ENCODE data around the gene PLAAT4. TPM values are rescaled to one million over a fixed set of nuclear protein-coding genes. Genes with fewer than 3 reads are reported as not detected.

The PLAAT4 gene
- total RNA-seq, 2 experiments from 2014 or later, result 34.2 to 40.5 TPM

- Mint-ChIP-seq H3K27me3 (no peaks in the 10 kb centered on the region), H3K36me3 (peaks cover 5% of the 10 kb centered on the region), H3K4me3 (no peak overlapping the region), H3K9me3 (peaks cover 6% of the 10 kb centered on the region), H3K4me1 (no peaks in the 10 kb centered on the region), H3K27ac (no peak overlapping the region)
- no peak for DNase-seq
Measured at GRCh38 chr11:63504933-63505586, 31.5 kb upstream of the PLAAT4 start.

DNA sequence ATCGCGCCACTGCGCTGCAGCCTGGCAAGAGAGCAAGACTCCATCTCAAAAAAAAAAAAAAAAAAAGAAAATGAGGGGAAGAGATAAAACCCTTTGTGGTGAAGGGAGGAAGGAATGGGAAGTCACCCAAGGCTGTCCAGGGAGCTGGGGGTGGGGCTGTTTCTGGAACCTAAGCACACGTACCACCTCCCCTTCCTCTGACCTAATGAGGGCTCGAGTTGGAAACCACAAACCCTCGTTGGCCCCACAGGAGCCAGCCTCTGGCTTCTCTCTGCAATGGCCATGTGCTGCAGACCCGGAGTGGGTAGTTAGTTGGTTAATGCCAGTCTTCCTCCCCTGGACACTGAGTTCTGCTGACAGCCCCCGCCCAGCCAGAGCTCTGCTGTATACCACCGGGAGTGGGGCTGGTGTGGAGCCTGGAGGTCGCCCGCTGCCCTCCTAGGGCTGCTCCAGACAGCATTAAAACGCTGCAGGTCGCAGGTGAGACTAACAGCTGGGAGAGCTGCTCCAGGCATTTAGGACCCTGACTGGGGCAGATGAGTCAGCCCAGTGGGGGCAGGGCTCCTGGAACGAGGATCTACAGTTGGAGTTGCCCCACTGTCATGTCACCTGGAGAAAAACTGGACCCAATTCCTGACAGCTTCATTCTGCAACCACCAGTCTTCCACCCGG, 30.6 kb upstream of the PLAAT4 start, which contains the start of gene LGALS12:
LGALS12 (plus strand) TSS at position 228 of the 672 bp plus-strand sequence; CDS start at position 603, 375 bp downstream.
- Mint-ChIP-seq H3K27ac (no peak within 1 kb of the TSS), H3K4me1 (no peaks in the 10 kb centered on the region), H3K27me3 (no peaks in the 10 kb centered on the region), H3K4me3 (no peak within 1 kb of the TSS), H3K9me3 (no peaks in the 10 kb centered on the region), H3K36me3 (no peaks in the 10 kb centered on the region)
- DNase-seq, result no peak

DNA sequence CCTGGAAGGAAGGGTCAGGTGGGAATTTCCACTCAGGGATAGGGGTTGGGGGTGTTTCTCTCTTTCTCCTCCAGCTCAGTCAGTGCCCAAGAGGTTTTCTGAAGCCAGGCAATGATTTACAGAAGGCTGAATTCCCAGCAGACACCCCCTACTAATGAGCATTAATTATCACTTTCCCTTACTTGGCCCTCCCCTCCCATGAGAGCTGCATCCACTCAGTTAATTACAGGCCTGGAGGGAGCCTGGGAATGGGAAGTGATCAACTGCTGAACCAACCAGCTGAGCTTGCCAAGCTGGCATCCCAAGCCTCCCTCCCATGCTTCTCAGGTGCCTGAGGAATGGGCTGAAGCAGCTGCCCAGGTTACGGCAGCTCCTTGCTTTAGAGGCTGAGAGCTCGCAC, 29.7 kb upstream of the PLAAT4 start:
- Mint-ChIP-seq H3K4me1 (no peaks in the 10 kb centered on the region), H3K27me3 (no peaks in the 10 kb centered on the region), H3K27ac (no peak overlapping the region), H3K4me3 (no peak overlapping the region), H3K9me3 (no peaks in the 10 kb centered on the region), H3K36me3 (no peaks in the 10 kb centered on the region)
- DNase-seq, result no peak

GRCh38 chr11:63507511-63507910, 29.1 kb upstream of the PLAAT4 start:
- no peaks in the 10 kb centered on the region for H3K4me1 Mint-ChIP-seq
- no peaks in the 10 kb centered on the region for H3K36me3 Mint-ChIP-seq
- H3K27me3 Mint-ChIP-seq, result no peaks in the 10 kb centered on the region
- H3K9me3 Mint-ChIP-seq, result no peaks in the 10 kb centered on the region
- no peak overlapping the region for H3K4me3 Mint-ChIP-seq
- no peak for DNase-seq
- H3K27ac Mint-ChIP-seq, result no peak overlapping the region

GRCh38 chr11:63508009-63508408, 28.6 kb upstream of the PLAAT4 start:
- Mint-ChIP-seq H3K9me3 (no peaks in the 10 kb centered on the region), H3K4me3 (no peak overlapping the region), H3K36me3 (no peaks in the 10 kb centered on the region), H3K4me1 (no peaks in the 10 kb centered on the region), H3K27ac (no peak overlapping the region), H3K27me3 (no peaks in the 10 kb centered on the region)
- DNase-seq, result no peak

- H3K36me3 Mint-ChIP-seq, result no peaks in the 10 kb centered on the region
- H3K27me3 Mint-ChIP-seq, result no peaks in the 10 kb centered on the region
- H3K9me3 Mint-ChIP-seq, result no peaks in the 10 kb centered on the region
- H3K4me3 Mint-ChIP-seq, result no peak overlapping the region
- no peak overlapping the region for H3K27ac Mint-ChIP-seq
- no peaks in the 10 kb centered on the region for H3K4me1 Mint-ChIP-seq
- no peak for DNase-seq
Measured at GRCh38 chr11:63508745-63509144, 27.9 kb upstream of the PLAAT4 start.

- no peak overlapping the region for H3K27ac Mint-ChIP-seq
- no peak for DNase-seq
- H3K36me3 Mint-ChIP-seq, result no peaks in the 10 kb centered on the region
- H3K4me1 Mint-ChIP-seq, result no peaks in the 10 kb centered on the region
- H3K27me3 Mint-ChIP-seq, result no peaks in the 10 kb centered on the region
- H3K9me3 Mint-ChIP-seq, result no peaks in the 10 kb centered on the region
- no peak overlapping the region for H3K4me3 Mint-ChIP-seq
Measured at GRCh38 chr11:63510360-63511047, 26.1 kb upstream of the PLAAT4 start.

- no peaks in the 10 kb centered on the region for H3K9me3 Mint-ChIP-seq
- no peak overlapping the region for H3K27ac Mint-ChIP-seq
- DNase-seq, result no peak
- H3K36me3 Mint-ChIP-seq, result no peaks in the 10 kb centered on the region
- no peaks in the 10 kb centered on the region for H3K27me3 Mint-ChIP-seq
- no peak overlapping the region for H3K4me3 Mint-ChIP-seq
- H3K4me1 Mint-ChIP-seq, result no peaks in the 10 kb centered on the region
Measured at GRCh38 chr11:63511048-63511748, 25.4 kb upstream of the PLAAT4 start.

DNA sequence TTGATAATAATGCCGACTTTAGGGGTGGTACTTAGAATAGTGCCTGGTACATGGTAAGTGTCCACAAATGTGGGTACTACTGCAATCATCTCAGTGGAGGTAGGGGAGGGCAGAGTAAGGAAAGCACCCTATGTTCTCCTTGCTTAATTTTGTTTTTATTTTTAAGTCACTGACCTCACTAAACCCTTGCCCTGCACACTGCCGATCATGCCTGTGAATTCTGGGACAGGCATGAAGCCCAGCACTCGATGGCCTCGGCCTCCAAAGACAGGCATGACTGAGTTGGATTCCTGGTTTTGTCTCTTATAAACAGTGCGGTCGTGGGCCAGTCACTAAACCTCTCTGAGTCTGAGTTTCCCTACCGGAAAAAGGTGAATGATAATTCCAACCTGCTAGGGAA, 23.8 kb upstream of the PLAAT4 start:
- Mint-ChIP-seq H3K27me3 (no peaks in the 10 kb centered on the region), H3K4me1 (no peaks in the 10 kb centered on the region), H3K4me3 (no peak overlapping the region), H3K36me3 (no peaks in the 10 kb centered on the region), H3K27ac (no peak overlapping the region), H3K9me3 (no peaks in the 10 kb centered on the region)
- DNase-seq, result no peak

- Mint-ChIP-seq H3K36me3 (no peaks in the 10 kb centered on the region), H3K27ac (no peak overlapping the region), H3K27me3 (no peaks in the 10 kb centered on the region), H3K4me3 (no peak overlapping the region), H3K4me1 (peaks cover 7% of the 10 kb centered on the region), H3K9me3 (peaks cover 1% of the 10 kb centered on the region)
- no peak for DNase-seq
Measured at GRCh38 chr11:63516109-63516508, 20.5 kb upstream of the PLAAT4 start.

- no peaks in the 10 kb centered on the region for H3K27me3 Mint-ChIP-seq
- H3K27ac Mint-ChIP-seq, result no peak overlapping the region
- DNase-seq, result no peak
- peaks cover 1% of the 10 kb centered on the region for H3K9me3 Mint-ChIP-seq
- peaks cover 7% of the 10 kb centered on the region for H3K4me1 Mint-ChIP-seq
- no peaks in the 10 kb centered on the region for H3K36me3 Mint-ChIP-seq
- no peak overlapping the region for H3K4me3 Mint-ChIP-seq
Measured at GRCh38 chr11:63517156-63517555, 19.5 kb upstream of the PLAAT4 start.

DNA sequence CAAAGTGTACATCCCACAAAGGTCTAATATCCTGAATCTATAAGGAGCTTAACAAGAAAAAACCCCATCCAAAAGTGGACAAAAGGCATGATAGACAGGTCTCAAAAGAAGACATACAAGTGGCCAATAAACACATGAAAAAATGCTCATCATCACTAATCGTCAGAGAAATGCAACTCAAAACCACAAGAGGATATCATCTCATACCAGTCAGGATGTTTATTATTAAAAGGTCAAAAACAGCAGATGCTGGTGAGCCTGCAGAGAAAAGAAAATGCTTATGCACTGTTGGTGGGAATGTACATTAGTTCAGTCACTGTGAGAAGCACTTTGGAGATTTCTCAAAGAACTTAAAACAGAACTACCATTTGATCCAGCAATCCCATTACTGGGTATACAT, 18.1 kb upstream of the PLAAT4 start:
- Mint-ChIP-seq H3K36me3 (no peaks in the 10 kb centered on the region), H3K27ac (no peak overlapping the region), H3K27me3 (no peaks in the 10 kb centered on the region), H3K4me3 (no peak overlapping the region), H3K9me3 (peaks cover 5% of the 10 kb centered on the region), H3K4me1 (peaks cover 7% of the 10 kb centered on the region)
- DNase-seq, result no peak

- no peak overlapping the region for H3K27ac Mint-ChIP-seq
- H3K36me3 Mint-ChIP-seq, result no peaks in the 10 kb centered on the region
- peaks cover 7% of the 10 kb centered on the region for H3K4me1 Mint-ChIP-seq
Measured at GRCh38 chr11:63520606-63521170, 15.9 kb upstream of the PLAAT4 start.

GRCh38 chr11:63521896-63522295, 14.7 kb upstream of the PLAAT4 start:
- Mint-ChIP-seq H3K4me3 (no peak overlapping the region), H3K27me3 (no peaks in the 10 kb centered on the region), H3K36me3 (no peaks in the 10 kb centered on the region), H3K4me1 (peaks cover 7% of the 10 kb centered on the region), H3K27ac (no peak overlapping the region), H3K9me3 (peaks cover 5% of the 10 kb centered on the region)
- no peak for DNase-seq

More at GRCh38 chr11:63520606-63521170, 15.9 kb upstream of the PLAAT4 start:
- DNase-seq, result no peak
- H3K27me3 Mint-ChIP-seq, result no peaks in the 10 kb centered on the region
- H3K4me3 Mint-ChIP-seq, result no peak overlapping the region
- peaks cover 5% of the 10 kb centered on the region for H3K9me3 Mint-ChIP-seq

DNA sequence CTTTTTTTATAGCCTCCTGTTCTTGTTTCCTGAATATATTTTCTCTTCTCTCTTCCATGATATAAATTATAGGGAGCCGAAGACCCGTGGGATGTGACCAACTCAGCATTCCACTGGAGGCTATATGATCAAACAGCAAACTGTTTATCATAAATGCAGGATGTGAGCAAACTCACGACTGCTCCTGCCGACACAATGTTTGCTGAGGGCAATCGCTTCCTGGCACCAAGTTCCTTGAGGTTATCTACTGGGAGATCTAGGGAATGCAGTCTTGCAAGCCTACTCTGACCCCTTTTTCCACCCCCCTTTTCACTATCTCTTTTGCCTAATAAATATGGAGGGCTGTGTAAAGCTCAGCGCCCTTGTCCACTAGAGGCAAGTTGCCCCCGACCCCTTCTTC, 13.5 kb upstream of the PLAAT4 start:
- peaks cover 5% of the 10 kb centered on the region for H3K9me3 Mint-ChIP-seq
- H3K27ac Mint-ChIP-seq, result no peak overlapping the region
- H3K27me3 Mint-ChIP-seq, result no peaks in the 10 kb centered on the region
- H3K4me1 Mint-ChIP-seq, result peaks cover 5% of the 10 kb centered on the region
- no peak overlapping the region for H3K4me3 Mint-ChIP-seq
- H3K36me3 Mint-ChIP-seq, result no peaks in the 10 kb centered on the region
- DNase-seq, result no peak
